Measurements from ENCODE around the gene SLC35C1.
A peak's percentile ranks its signal among the peaks of the same experiment; 100 is the strongest.

The SLC35C1 gene

GRCh38 chr11:45846974-45847910 lies 42.3 kb downstream of the SLC35C1 start, which contains the start of gene CRY2:
TSS of gene CRY2 (plus strand) at chr11:45847475. CDS start at chr11:45847491, 16 bp downstream.
- peak; percentile 100 for DNase-seq

DNA sequence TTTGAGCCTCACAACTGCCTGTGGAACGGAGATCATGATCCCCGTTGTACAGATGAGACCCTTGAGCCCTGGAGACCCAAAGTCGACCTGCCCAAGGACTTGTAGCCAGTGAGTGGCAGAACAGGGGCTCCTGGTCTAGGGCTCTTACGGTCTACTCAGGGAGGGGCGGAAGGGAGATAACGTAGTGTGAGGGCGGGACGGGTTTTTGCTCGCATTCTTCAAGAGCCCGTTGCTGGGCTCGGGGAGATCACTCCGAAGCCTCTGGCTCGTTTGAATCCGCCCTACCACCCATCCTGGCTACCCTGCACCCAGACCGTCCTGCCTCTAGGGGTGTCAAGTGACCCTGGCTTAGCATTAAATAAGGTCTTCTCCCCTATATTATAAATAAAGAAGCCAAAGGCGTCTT lies 43.0 kb downstream of the SLC35C1 start:
- DNase-seq = peak; percentile 50 to 65 (median 56)

DNA sequence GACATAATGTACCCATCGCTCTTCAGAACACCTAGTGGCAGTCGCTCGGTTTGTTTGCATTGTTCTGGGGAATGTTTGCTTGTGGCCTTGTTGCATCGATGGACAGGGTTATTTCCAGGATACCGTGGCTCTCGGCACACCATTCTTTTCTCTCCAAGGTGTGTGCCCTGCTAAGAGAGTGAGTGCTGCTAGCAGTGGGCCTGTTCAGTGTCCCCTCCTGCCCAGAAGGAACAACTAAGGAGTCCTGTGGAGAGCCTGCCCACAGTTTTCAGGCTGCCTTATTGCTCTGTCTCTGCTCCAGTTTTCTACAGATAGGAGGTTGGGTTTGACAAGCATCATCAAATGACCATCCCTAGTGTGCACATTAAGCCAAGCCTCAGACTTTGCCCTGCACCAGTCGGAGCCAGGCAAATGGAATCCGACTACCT lies 43.7 kb downstream of the SLC35C1 start:
- DNase-seq = no peak

DNA sequence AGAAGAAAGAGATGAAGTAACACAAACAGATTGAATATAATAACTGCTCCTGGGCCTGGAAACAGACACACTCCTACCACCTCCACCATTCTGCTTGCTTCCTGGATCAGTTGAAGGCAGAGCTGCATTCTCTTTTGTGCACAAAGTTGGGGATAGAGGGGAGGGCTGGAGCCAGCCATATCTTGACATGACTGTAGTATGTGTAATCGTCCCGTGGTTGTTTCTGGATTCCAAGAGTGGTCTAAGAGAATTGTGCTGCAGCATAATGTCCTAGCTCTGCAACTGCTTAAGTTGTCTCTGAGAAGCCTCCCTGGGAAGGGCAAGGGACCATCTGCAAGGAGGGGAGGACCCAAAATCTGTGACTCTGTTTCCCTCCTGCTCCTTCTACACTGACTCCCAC lies 45.5 kb downstream of the SLC35C1 start:
- DNase-seq = no peak

GRCh38 chr11:45851228-45851627 lies 46.3 kb downstream of the SLC35C1 start:
- peak in 2 of 3 donors; percentile 15 to 17 for DNase-seq

GRCh38 chr11:45852018-45852711 lies 47.2 kb downstream of the SLC35C1 start:
- peak in 1 of 3 donors; percentile 10 for DNase-seq

DNA sequence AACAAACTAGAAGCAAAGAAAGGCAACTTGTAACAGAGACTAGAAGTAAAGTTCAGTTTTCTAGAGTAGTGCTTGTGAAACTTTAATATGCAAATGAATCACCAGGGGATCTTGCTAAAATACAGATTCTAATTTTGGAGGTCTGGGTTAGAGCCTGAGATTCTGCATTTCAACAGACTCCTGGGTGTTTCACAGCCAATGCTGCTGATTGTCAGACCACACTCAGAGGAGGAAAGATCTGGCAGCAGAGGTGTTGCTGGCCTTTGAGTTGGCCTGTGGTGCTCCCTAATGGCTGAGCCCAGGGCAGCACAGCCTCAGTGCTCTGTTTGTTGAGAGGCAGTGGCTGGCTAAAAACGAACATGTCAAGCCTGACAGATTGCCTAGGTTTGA lies 47.8 kb downstream of the SLC35C1 start:
- DNase-seq = peak in 1 of 3 donors; percentile 6

GRCh38 chr11:45853332-45854219 lies 48.6 kb downstream of the SLC35C1 start:
- DNase-seq = no peak

GRCh38 chr11:45855308-45855707 lies 50.4 kb downstream of the SLC35C1 start:
- DNase-seq = no peak

DNA sequence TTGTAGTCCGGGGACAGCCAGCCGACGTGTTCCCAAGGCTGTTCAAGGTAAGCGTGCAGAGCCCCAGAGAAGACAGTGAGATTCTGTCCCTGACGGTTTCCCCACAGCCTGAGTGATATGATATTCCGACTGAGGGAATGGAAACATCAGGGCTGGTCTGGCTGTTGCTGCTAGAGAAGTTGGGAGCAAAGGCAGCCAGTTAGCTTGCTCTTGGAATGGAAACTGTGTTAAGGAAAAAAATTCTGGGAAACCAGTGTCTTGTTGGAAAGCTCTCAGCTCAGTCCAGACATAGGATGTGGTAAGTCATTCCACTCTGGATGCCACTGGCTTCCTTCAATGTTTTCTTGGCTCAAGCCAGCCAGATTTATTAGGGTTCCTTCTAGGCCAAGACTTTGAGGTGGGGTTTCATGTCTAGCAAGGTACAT lies 51.1 kb downstream of the SLC35C1 start:
- no peak for DNase-seq

DNA sequence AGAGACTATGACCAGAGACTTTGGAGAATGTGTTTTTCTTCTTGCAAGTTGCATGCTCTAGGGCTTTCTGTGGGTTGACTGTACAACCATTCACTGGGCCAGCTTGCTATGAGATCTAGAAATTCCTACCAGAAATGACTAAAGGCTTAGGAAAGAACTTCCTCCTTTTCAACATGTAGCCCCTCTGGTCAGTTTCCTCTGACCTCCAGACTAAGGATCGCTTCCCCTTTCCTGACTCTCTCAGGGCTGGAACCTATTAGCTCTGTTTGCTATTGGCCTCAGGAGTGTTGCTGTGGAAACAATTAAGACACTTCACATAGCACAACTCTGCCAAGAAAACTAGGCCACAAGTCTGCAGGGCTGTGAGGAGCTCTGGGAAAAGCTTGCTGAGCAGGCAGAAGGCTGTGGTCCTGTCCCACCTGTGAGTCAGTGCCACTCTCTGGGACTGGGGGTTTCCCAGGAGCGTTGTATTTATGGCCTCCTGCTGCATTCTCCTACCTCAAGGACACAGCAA lies 53.1 kb downstream of the SLC35C1 start:
- DNase-seq = peak; percentile 74 to 84 (median 77)

GRCh38 chr11:45858751-45859398 lies 53.9 kb downstream of the SLC35C1 start:
- DNase-seq = no peak

DNA sequence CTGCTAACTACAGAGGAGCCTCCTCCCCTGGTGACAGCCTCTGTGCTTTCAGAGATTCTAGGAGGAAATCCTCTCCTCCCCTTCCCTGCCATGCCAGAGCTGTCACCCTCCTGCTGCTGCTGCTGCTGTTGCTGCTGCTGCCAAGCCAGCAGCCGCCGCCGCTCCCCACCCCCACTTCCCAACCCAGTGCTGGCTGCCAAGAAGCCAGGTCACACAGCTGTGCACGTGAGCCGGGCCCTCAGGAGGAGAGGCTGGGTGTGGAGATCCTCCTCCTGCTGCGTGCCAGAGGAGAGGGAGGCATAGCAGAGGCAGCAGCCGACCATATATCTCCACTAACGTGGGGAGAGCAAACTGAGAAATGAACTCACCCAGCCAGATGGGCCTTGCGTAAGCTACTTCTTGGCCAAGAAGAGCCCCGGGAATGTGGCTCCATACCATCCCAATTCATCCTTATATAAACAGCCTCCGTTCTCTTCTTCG lies 54.8 kb downstream of the SLC35C1 start:
- no peak for DNase-seq

DNA sequence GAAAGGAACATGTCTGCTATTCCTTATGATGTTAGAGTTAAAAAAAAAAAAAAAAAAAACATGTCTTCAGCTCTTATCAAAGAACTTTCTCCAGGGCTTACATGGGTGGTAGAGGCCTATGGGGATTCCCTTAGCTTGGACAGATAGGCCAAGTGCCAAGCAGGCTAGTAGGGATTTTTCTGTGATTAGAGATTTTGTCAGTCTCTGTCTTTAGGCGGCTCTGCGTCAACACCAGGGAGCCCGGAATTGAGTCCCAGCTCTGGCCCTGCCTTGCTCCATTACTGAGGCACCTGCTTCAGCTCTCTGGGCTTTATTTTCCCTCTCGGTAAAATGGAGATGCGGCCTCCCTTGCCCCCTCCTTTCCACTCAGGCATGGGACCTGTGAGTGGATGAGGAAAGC lies 55.4 kb downstream of the SLC35C1 start:
- no peak for DNase-seq

- no peak for DNase-seq
These were observed 56.0 kb downstream of the SLC35C1 start for GRCh38 chr11:45860764-45861510.
